Parathyroid adenoma (tissue), 2 donors: ENCODE data around the gene CKMT2.

ENCODE experiments used
- H2AFZ ChIP-seq: fragments of 300-600 bp; sonication (generic); one replicate; pipeline ENCODE4 v1.7.0; 2017; ENCODE audit warnings: antibody characterized with exemption, mild to moderate bottlenecking
- H3K27ac ChIP-seq: fragments of 300-600 bp; sonication (generic); one replicate; pipeline ENCODE4 v1.7.0; 2017
- H3K27me3 ChIP-seq: fragments of 300-600 bp; sonication (generic); one replicate; pipeline ENCODE4 v1.7.0; 2017; ENCODE audit warnings: low read length; ENCODE audit not compliant: control insufficient read depth, insufficient read depth
- H3K36me3 ChIP-seq: fragments of 300-600 bp; sonication (generic); one replicate; pipeline ENCODE4 v1.7.0; 2017; ENCODE audit warnings: low read length; ENCODE audit not compliant: control insufficient read depth, insufficient read depth
- H3K4me1 ChIP-seq: fragments of 300-600 bp; sonication (generic); one replicate; pipeline ENCODE4 v1.7.0; 2017; ENCODE audit warnings: control low read depth
- H3K4me2 ChIP-seq: fragments of 300-600 bp; sonication (generic); one replicate; pipeline ENCODE4 v1.7.0; 2017; ENCODE audit warnings: low read length
- H3K4me3 ChIP-seq: fragments of 300-600 bp; sonication (generic); one replicate; pipeline ENCODE4 v1.7.0; 2017; ENCODE audit warnings: low read depth, low read length
- H3K79me2 ChIP-seq: fragments of 300-600 bp; sonication (generic); one replicate; pipeline ENCODE4 v1.7.0; 2017; ENCODE audit warnings: control low read depth
- H3K9ac ChIP-seq: fragments of 300-600 bp; sonication (generic); one replicate; pipeline ENCODE4 v1.7.0; 2017; ENCODE audit warnings: mild to moderate bottlenecking
- H3K9me3 ChIP-seq: fragments of 300-600 bp; sonication (generic); one replicate; pipeline ENCODE4 v1.7.0; 2017; ENCODE audit warnings: low read length; ENCODE audit not compliant: control insufficient read depth
- TF ChIP-seq, protein P1 (sequence below): fragments of 300-600 bp; sonication (generic); IDR thresholded peaks from one replicate; pipeline ENCODE4 v1.7.0; 2017; ENCODE audit warnings: antibody characterized with exemption, mild to moderate bottlenecking
- donor health status: primary hyperparathyroidism.

CKMT2 gene

GRCh38 chr5:81315336-81315735, 82.2 kb downstream of the CKMT2 start:
- Histone ChIP-seq H3K9ac (no peak overlapping the region), H2AFZ (no peak overlapping the region), H3K79me2 (no peaks in the 10 kb centered on the region), H3K4me3 (no peak overlapping the region), H3K4me1 (no peaks in the 10 kb centered on the region), H3K27ac (no peak overlapping the region), H3K9me3 (no peaks in the 10 kb centered on the region), H3K4me2 (no peak overlapping the region), H3K36me3 (no peaks in the 10 kb centered on the region), H3K27me3 (no peaks in the 10 kb centered on the region)
- TF ChIP-seq, protein P1, sequence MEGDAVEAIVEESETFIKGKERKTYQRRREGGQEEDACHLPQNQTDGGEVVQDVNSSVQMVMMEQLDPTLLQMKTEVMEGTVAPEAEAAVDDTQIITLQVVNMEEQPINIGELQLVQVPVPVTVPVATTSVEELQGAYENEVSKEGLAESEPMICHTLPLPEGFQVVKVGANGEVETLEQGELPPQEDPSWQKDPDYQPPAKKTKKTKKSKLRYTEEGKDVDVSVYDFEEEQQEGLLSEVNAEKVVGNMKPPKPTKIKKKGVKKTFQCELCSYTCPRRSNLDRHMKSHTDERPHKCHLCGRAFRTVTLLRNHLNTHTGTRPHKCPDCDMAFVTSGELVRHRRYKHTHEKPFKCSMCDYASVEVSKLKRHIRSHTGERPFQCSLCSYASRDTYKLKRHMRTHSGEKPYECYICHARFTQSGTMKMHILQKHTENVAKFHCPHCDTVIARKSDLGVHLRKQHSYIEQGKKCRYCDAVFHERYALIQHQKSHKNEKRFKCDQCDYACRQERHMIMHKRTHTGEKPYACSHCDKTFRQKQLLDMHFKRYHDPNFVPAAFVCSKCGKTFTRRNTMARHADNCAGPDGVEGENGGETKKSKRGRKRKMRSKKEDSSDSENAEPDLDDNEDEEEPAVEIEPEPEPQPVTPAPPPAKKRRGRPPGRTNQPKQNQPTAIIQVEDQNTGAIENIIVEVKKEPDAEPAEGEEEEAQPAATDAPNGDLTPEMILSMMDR, result no peak

GRCh38 chr5:81315830-81316229, 82.7 kb downstream of the CKMT2 start:
- H3K4me2 ChIP-seq, result no peak overlapping the region
- H3K36me3 ChIP-seq, result no peaks in the 10 kb centered on the region
- H3K9me3 ChIP-seq, result no peaks in the 10 kb centered on the region
- H3K4me3 ChIP-seq, result no peak overlapping the region
- H3K27ac ChIP-seq, result no peak overlapping the region
- H3K9ac ChIP-seq, result no peak overlapping the region
- no peak overlapping the region for H2AFZ ChIP-seq
- H3K79me2 ChIP-seq, result no peaks in the 10 kb centered on the region
- H3K4me1 ChIP-seq, result no peaks in the 10 kb centered on the region
- TF ChIP-seq, protein P1, result no peak
- no peaks in the 10 kb centered on the region for H3K27me3 ChIP-seq
